ENCODE data around the gene SLC35D2.

SLC35D2 gene

GRCh38 chr9:96381696-96382095 is 1.8 kb downstream of the SLC35D2 start:
- Histone ChIP-seq H3K4me2 (ENCODE audit: low read depth, low read length, poor library complexity, severe bottlenecking) (no peak overlapping the region), H3K27ac (ENCODE audit: low read depth, low read length) (no peak overlapping the region)

GRCh38 chr9:96381125-96381524 is 2.4 kb downstream of the SLC35D2 start:
- peaks cover 7% of the 10 kb centered on the region; the same call in 1 of the 2 replicates for H3F3A ChIP-seq (ENCODE audit: insufficient read depth)
- H3K27ac ChIP-seq (ENCODE audit: low read depth, low read length) = no peak overlapping the region
- H3K36me3 ChIP-seq (ENCODE audit: low read length) = peaks cover 13% of the 10 kb centered on the region; the same call in 1 of the 2 replicates
- H2AFZ ChIP-seq (ENCODE audit: low read depth, low read length, severe bottlenecking) = no peak overlapping the region
- H3K79me2 ChIP-seq (ENCODE audit: insufficient read depth, low read length) = no peaks in the 10 kb centered on the region
- H3K9ac ChIP-seq (ENCODE audit: low read length) = no peak overlapping the region
- H3K9me2 ChIP-seq (replicated peaks; ENCODE audit: insufficient read depth, low read length) = no peaks in the 10 kb centered on the region
- TF ChIP-seq CTCF (IDR thresholded peaks at IDR 0.05; ENCODE audit: insufficient read depth, low read length, poor library complexity, severe bottlenecking) = no peak
- no peak for TF ChIP-seq EZH2phosphoT487 (conservative IDR thresholded peaks at IDR 0.05; ENCODE audit: low read length)
- 0 out of 2 replicates have a peak, but pooled peaks cover 6% of the 10 kb centered on the region for H4K20me1 ChIP-seq (ENCODE audit: low read depth, low read length)
- H3K4me2 ChIP-seq (ENCODE audit: low read depth, low read length, poor library complexity, severe bottlenecking) = no peak overlapping the region
- H3K9me3 ChIP-seq (ENCODE audit: insufficient read depth, low read length) = no peaks in the 10 kb centered on the region
- H3K27me3 ChIP-seq (ENCODE audit: low read length) = no peaks in the 10 kb centered on the region
- no peak overlapping the region for H3K4me3 ChIP-seq (ENCODE audit: insufficient read depth, low read length, poor library complexity, severe bottlenecking)

More at GRCh38 chr9:96381696-96382095, 1.8 kb downstream of the SLC35D2 start:
- H3K9me2 ChIP-seq (replicated peaks; ENCODE audit: insufficient read depth, low read length) = no peaks in the 10 kb centered on the region
- H3F3A ChIP-seq (ENCODE audit: insufficient read depth) = peaks cover 13% of the 10 kb centered on the region; the same call in 1 of the 2 replicates
- H3K9ac ChIP-seq (ENCODE audit: low read length) = no peak overlapping the region
- no peak overlapping the region for H3K4me3 ChIP-seq (ENCODE audit: insufficient read depth, low read length, poor library complexity, severe bottlenecking)
- H3K36me3 ChIP-seq (ENCODE audit: low read length) = peaks cover 19% of the 10 kb centered on the region; the same call in 1 of the 2 replicates
- H4K20me1 ChIP-seq (ENCODE audit: low read depth, low read length) = 0 out of 2 replicates have a peak, but pooled peaks cover 6% of the 10 kb centered on the region
- H3K27me3 ChIP-seq (ENCODE audit: low read length) = no peaks in the 10 kb centered on the region
- H3K9me3 ChIP-seq (ENCODE audit: insufficient read depth, low read length) = no peaks in the 10 kb centered on the region
- TF ChIP-seq CTCF (IDR thresholded peaks at IDR 0.05; ENCODE audit: insufficient read depth, low read length, poor library complexity, severe bottlenecking) = no peak
- TF ChIP-seq EZH2phosphoT487 (conservative IDR thresholded peaks at IDR 0.05; ENCODE audit: low read length) = no peak
- no peaks in the 10 kb centered on the region for H3K79me2 ChIP-seq (ENCODE audit: insufficient read depth, low read length)
- no peak overlapping the region for H2AFZ ChIP-seq (ENCODE audit: low read depth, low read length, severe bottlenecking)

GRCh38 chr9:96379461-96379860 is 4.0 kb downstream of the SLC35D2 start:
- H3K36me3 ChIP-seq (ENCODE audit: low read length) = no peaks in the 10 kb centered on the region; the same call in 1 of the 2 replicates
- no peaks in the 10 kb centered on the region for H4K20me1 ChIP-seq (ENCODE audit: low read depth, low read length)
- no peaks in the 10 kb centered on the region for H3K9me2 ChIP-seq (replicated peaks; ENCODE audit: insufficient read depth, low read length)
- H3K79me2 ChIP-seq (ENCODE audit: insufficient read depth, low read length) = no peaks in the 10 kb centered on the region
- no peak overlapping the region for H2AFZ ChIP-seq (ENCODE audit: low read depth, low read length, severe bottlenecking)
- H3K9ac ChIP-seq (ENCODE audit: low read length) = no peak overlapping the region
- no peak overlapping the region for H3K4me2 ChIP-seq (ENCODE audit: low read depth, low read length, poor library complexity, severe bottlenecking)
- TF ChIP-seq EZH2phosphoT487 (conservative IDR thresholded peaks at IDR 0.05; ENCODE audit: low read length) = no peak
- TF ChIP-seq CTCF (IDR thresholded peaks at IDR 0.05; ENCODE audit: insufficient read depth, low read length, poor library complexity, severe bottlenecking) = no peak
- H3K9me3 ChIP-seq (ENCODE audit: insufficient read depth, low read length) = no peaks in the 10 kb centered on the region
- H3K27ac ChIP-seq (ENCODE audit: low read depth, low read length) = no peak overlapping the region
- no peaks in the 10 kb centered on the region for H3K27me3 ChIP-seq (ENCODE audit: low read length)
- H3K4me3 ChIP-seq (ENCODE audit: insufficient read depth, low read length, poor library complexity, severe bottlenecking) = no peak overlapping the region
- H3F3A ChIP-seq (ENCODE audit: insufficient read depth) = no peaks in the 10 kb centered on the region

Measured in SU-DHL-6 (cell line).